ENCODE data around the gene COL11A1.

Gene COL11A1

DNA sequence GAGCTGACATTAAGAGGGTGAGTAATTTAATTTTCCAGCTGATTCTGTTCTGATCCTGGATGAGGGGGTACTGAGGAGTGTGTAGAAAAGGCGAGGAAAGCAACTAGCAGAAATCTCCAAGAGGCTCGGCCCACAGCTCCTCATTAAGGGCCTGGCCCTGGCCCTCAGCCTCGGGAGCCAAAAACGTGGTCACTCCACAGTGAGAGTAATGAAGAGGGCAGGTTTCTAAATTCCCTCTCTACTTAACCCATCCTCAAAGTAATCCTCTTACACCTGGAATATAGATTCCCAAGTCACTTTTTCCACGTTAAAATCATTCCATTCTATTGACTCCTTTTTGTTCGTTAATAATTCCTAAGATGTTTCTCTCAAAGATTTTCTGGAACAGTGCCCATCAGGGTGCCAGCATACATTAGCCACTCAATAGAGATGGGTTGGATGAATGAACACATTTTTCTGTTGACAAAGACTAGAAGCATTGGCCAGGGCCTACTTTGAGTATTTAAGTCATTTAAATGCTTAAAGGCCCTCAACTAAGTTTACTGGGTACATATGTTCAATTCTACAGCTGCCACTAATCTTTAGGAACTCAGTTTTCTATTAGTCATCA is 1.1 kb upstream of the COL11A1 start:
- H3K27ac ChIP-seq: no peak overlapping the region
- TF ChIP-seq, protein P1, sequence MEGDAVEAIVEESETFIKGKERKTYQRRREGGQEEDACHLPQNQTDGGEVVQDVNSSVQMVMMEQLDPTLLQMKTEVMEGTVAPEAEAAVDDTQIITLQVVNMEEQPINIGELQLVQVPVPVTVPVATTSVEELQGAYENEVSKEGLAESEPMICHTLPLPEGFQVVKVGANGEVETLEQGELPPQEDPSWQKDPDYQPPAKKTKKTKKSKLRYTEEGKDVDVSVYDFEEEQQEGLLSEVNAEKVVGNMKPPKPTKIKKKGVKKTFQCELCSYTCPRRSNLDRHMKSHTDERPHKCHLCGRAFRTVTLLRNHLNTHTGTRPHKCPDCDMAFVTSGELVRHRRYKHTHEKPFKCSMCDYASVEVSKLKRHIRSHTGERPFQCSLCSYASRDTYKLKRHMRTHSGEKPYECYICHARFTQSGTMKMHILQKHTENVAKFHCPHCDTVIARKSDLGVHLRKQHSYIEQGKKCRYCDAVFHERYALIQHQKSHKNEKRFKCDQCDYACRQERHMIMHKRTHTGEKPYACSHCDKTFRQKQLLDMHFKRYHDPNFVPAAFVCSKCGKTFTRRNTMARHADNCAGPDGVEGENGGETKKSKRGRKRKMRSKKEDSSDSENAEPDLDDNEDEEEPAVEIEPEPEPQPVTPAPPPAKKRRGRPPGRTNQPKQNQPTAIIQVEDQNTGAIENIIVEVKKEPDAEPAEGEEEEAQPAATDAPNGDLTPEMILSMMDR (conservative IDR thresholded peaks at IDR 0.05): no peak
- no peak for TF ChIP-seq ZFX (IDR thresholded peaks at IDR 0.05)

DNA sequence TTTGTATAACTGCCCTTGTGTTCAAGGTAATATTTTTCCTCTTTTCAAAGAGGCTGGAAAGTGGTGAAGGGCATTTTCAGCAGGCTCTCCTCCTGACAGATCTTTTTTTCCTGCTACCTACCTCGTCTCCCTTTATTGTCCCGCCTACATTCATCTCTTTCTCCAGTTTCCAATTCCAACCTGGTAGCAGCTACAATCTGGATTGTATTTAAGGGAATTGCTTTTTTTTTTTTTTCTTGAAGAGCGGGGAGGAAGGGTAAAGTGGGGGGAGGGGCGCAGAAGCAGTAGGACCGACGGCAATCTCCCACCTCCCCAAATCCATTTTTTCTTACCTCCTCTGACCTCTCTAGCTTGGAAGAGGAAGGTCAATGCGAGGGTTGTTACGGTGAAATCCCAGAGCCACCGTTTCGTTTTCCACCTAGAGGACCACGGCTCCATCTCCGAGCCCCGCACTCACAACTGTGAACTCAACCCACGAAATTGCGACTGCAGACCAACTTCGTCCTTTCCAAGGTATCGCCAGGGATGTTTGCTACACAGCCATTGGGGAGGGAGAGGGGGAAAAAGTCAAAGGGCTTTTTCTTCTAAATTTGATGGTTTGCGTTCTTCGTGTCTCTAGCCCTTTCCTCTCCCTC is 464 bp downstream of the COL11A1 start:
- TF ChIP-seq ZFX (IDR thresholded peaks at IDR 0.05): no peak
- TF ChIP-seq, protein P1 (conservative IDR thresholded peaks at IDR 0.05): no peak
- no peak overlapping the region for H3K27ac ChIP-seq

DNA sequence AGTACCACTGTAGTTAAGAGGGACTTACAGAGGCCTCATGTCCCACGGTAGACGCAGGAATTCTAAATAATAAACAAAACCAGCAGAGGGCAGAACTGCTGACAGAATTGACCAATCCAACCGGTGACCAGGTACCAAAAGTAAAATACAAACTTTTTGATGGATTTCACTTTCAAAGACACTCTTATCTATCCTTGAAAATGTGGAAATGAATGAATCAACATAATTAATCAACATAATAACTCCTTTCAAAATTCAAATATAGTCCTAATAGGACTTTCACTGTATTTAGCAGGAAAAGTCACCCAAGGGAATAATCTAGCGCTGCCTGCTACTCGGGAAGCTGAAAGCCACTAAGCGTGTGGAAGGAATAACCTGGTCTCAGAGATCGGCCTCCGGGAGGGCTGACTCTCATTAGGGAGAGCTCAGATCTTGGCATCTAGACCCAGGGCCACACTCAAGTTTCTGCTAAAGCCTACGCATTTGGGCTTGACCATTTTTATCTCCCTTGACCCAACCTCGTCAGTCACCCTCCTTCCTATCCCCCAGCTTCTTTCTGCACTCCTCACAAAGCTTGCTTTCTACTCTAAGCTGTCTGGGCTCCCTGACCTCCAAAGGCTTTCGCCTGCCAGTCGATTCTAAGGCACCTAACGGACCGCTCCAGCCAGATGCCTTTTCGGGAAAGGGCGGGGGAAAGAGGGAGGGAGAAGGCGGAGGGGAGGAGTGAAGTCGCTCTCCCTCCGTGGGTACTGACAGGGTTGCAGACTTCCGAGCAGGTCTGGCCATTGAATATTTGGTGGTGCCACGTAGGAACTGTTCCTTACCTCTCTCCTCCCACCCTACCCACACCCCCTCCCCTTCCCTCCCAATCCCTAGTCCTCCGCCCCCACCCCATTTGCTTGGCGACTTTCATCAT is 1.6 kb downstream of the COL11A1 start:
- no peak overlapping the region for H3K27ac ChIP-seq
- TF ChIP-seq, protein P1 (conservative IDR thresholded peaks at IDR 0.05): peak; percentile 78
- TF ChIP-seq ZFX (IDR thresholded peaks at IDR 0.05): no peak

DNA sequence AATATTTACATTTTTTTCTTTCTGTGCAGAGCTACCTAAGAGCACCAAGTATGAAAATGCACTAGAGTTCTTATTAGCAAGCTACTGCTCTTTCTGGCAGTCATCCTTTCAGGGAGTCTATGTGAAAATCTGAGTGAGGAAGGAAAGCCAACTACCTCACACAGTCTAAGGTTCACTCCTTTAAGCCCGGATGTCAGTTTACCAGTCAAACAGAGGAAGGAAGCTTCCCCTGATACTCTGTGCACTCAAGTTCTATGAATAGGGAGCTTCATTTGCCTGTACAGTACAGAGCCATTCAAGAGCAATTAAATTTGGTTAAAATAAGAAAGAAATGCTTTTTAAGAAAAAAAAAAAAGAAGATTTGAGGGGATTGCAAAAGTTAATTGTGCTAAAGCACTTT is 6.9 kb downstream of the COL11A1 start:
- TF ChIP-seq, protein P1 (conservative IDR thresholded peaks at IDR 0.05): no peak
- no peak for TF ChIP-seq ZFX (IDR thresholded peaks at IDR 0.05)
- H3K27ac ChIP-seq: no peak overlapping the region

DNA sequence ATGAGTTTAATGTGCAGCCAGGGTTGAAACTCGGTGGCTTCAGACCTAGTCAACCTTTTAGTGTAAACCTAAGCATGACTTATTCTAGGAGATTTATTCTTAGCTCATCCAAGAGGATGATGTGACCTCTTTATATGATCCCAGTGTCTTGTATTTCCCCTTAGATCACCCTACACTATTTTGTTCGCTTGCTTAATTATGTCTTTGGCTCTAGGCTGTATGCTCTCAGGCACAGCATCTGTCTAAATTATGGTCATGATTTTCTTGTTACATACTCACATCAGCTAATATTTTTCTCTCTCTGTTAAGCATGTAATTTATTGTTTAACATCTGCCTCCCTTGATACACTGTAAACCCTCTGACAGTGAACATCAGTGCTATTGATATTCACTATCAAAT is 19.1 kb downstream of the COL11A1 start:
- TF ChIP-seq ZFX (IDR thresholded peaks at IDR 0.05): no peak
- TF ChIP-seq, protein P1 (conservative IDR thresholded peaks at IDR 0.05): no peak
- no peak overlapping the region for H3K27ac ChIP-seq

DNA sequence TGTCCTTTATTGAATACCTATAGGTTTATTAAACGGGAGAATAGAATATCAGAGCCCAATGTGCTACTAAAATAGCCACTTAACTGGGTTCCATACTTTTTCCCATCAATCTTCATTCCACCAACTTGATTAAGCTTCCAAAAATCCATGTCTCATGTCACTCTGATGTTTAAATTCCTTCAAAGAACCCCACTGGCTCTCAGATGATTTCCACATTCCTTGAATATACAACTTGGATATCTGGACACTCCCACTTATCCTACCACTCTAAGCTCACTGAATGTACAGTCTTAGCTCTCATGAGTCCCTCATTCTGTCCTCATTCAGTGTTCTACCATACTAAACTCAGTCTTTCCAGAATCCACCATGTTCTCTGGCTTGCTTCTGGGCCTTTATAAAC is 21.1 kb downstream of the COL11A1 start:
- no peak overlapping the region for H3K27ac ChIP-seq
- TF ChIP-seq ZFX (IDR thresholded peaks at IDR 0.05): no peak
- TF ChIP-seq, protein P1 (conservative IDR thresholded peaks at IDR 0.05): no peak

DNA sequence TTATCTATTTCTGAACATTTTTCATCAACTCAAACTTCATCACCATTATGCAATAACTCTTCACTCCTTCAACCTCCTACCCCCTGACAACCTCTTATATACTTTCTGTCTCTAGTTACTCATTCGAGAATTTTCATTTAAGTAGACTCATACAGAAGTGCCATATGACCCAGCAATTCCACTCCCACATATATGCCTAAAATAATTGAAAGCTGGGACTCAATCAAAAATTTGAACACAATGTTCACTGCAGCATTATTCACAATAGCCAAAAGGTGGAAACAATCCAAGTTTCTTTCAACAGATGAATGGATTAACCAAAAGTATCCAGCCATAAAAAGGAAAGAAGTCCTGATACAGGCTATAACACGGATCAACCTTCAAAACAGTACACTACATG is 24.1 kb downstream of the COL11A1 start:
- no peak overlapping the region for H3K27ac ChIP-seq
- TF ChIP-seq ZFX (IDR thresholded peaks at IDR 0.05): no peak
- TF ChIP-seq, protein P1 (conservative IDR thresholded peaks at IDR 0.05): no peak
